ENCODE data around the gene KLHL40. TPM values are rescaled to one million over a fixed set of nuclear protein-coding genes. Genes with fewer than 3 reads are reported as not detected.

KLHL40 gene
- polyA plus RNA-seq, 1 donor (not counting 4 experiments of a cell fraction or from before 2014, with no cell fraction given), result not detected

GRCh38 chr3:42660131-42660715, 25.1 kb upstream of the KLHL40 start:
- Histone ChIP-seq H3K4me1 (ENCODE audit: control insufficient read depth, extremely low read depth, insufficient read depth, low read length) (peaks cover 9% of the 10 kb centered on the region), H3K4me3 (ENCODE audit: control insufficient read depth in 2 of 3, extremely low read depth in 1 of 3, insufficient read depth in 2 of 3, low read depth in 1 of 3, low read length in 3 of 3) (no peak overlapping the region), H3K9me1 (ENCODE audit: control insufficient read depth, extremely low read depth, insufficient read depth, low read length) (peaks cover 2% of the 10 kb centered on the region), H3K9ac (ENCODE audit: control insufficient read depth, extremely low read depth, insufficient read depth, low read length) (no peak overlapping the region), H2AFZ (ENCODE audit: control insufficient read depth, low read length) (no peak overlapping the region), H3K9me3 (ENCODE audit: control insufficient read depth, low read depth, low read length) (no peaks in the 10 kb centered on the region), H3K27me3 (ENCODE audit: control insufficient read depth, extremely low read depth, insufficient read depth, low read length) (no peaks in the 10 kb centered on the region), H3K36me3 (ENCODE audit: control insufficient read depth in 2 of 2, extremely low read depth in 1 of 2, insufficient read depth in 2 of 2, low read length in 2 of 2) (peaks cover 14 to 16% of the 10 kb centered on the region in 2 experiments), H3K79me2 (ENCODE audit: control insufficient read depth, insufficient read depth, low read length) (peaks cover 4% of the 10 kb centered on the region), H4K20me1 (ENCODE audit: control insufficient read depth, extremely low read depth, insufficient read depth, low read length) (peaks cover 3% of the 10 kb centered on the region), H3K27ac (ENCODE audit: control insufficient read depth, insufficient read depth, low read length) (no peak overlapping the region), H3K4me2 (ENCODE audit: control insufficient read depth, extremely low read depth, insufficient read depth, low read depth, low read length) (no peak overlapping the region)
- DNase-seq (ENCODE audit: low read depth, low spot score) (no peak), FAIRE-seq (no peak)
- dilution Hi-C loops (cut with MboI; ENCODE audit: extremely low pct_ligation_motif_present, low sequenced_read_pairs), result no loop called here
- no peak for TF ChIP-seq CTCF (optimal IDR thresholded peaks at IDR 0.05 in 1 of 3, IDR thresholded peaks at IDR 0.05 in 1 of 3, conservative IDR thresholded peaks at IDR 0.05 in 1 of 3; ENCODE audit: extremely low read depth in 1 of 3, insufficient read depth in 2 of 3, low read length in 3 of 3)
- TF ChIP-seq EZH2 (IDR thresholded peaks at IDR 0.05; ENCODE audit: low read length), result no peak

- Histone ChIP-seq H3K9me3 (ENCODE audit: control insufficient read depth, low read depth, low read length) (no peaks in the 10 kb centered on the region), H3K9me1 (ENCODE audit: control insufficient read depth, extremely low read depth, insufficient read depth, low read length) (peaks cover 2% of the 10 kb centered on the region), H3K4me1 (ENCODE audit: control insufficient read depth, extremely low read depth, insufficient read depth, low read length) (peaks cover 6% of the 10 kb centered on the region), H3K4me3 (ENCODE audit: control insufficient read depth in 2 of 3, extremely low read depth in 1 of 3, insufficient read depth in 2 of 3, low read depth in 1 of 3, low read length in 3 of 3) (no peak overlapping the region), H3K27ac (ENCODE audit: control insufficient read depth, insufficient read depth, low read length) (no peak overlapping the region), H3K27me3 (ENCODE audit: control insufficient read depth, extremely low read depth, insufficient read depth, low read length) (no peaks in the 10 kb centered on the region), H2AFZ (ENCODE audit: control insufficient read depth, low read length) (no peak overlapping the region), H3K4me2 (ENCODE audit: control insufficient read depth, extremely low read depth, insufficient read depth, low read depth, low read length) (no peak overlapping the region), H4K20me1 (ENCODE audit: control insufficient read depth, extremely low read depth, insufficient read depth, low read length) (peaks cover 3% of the 10 kb centered on the region), H3K79me2 (ENCODE audit: control insufficient read depth, insufficient read depth, low read length) (no peaks in the 10 kb centered on the region), H3K36me3 (ENCODE audit: control insufficient read depth in 2 of 2, extremely low read depth in 1 of 2, insufficient read depth in 2 of 2, low read length in 2 of 2) (peaks cover 14 to 16% of the 10 kb centered on the region in 2 experiments), H3K9ac (ENCODE audit: control insufficient read depth, extremely low read depth, insufficient read depth, low read length) (no peak overlapping the region)
- TF ChIP-seq CTCF (optimal IDR thresholded peaks at IDR 0.05 in 1 of 3, IDR thresholded peaks at IDR 0.05 in 1 of 3, conservative IDR thresholded peaks at IDR 0.05 in 1 of 3; ENCODE audit: extremely low read depth in 1 of 3, insufficient read depth in 2 of 3, low read length in 3 of 3) (peak in 2 of 3 experiments; percentile 27 to 31), EZH2 (IDR thresholded peaks at IDR 0.05; ENCODE audit: low read length) (no peak)
- FAIRE-seq (no peak), DNase-seq (ENCODE audit: low read depth, low spot score) (no peak)
- dilution Hi-C loops (cut with MboI; ENCODE audit: extremely low pct_ligation_motif_present, low sequenced_read_pairs), result no loop called here
Observed at GRCh38 chr3:42660898-42661297, 24.4 kb upstream of the KLHL40 start.
